ENCODE data around the gene NDUFV1.

Gene NDUFV1

GRCh38 chr11:67564230-67564629 lies 42.5 kb upstream of the NDUFV1 start (continued):
- TF ChIP-seq, protein P1, sequence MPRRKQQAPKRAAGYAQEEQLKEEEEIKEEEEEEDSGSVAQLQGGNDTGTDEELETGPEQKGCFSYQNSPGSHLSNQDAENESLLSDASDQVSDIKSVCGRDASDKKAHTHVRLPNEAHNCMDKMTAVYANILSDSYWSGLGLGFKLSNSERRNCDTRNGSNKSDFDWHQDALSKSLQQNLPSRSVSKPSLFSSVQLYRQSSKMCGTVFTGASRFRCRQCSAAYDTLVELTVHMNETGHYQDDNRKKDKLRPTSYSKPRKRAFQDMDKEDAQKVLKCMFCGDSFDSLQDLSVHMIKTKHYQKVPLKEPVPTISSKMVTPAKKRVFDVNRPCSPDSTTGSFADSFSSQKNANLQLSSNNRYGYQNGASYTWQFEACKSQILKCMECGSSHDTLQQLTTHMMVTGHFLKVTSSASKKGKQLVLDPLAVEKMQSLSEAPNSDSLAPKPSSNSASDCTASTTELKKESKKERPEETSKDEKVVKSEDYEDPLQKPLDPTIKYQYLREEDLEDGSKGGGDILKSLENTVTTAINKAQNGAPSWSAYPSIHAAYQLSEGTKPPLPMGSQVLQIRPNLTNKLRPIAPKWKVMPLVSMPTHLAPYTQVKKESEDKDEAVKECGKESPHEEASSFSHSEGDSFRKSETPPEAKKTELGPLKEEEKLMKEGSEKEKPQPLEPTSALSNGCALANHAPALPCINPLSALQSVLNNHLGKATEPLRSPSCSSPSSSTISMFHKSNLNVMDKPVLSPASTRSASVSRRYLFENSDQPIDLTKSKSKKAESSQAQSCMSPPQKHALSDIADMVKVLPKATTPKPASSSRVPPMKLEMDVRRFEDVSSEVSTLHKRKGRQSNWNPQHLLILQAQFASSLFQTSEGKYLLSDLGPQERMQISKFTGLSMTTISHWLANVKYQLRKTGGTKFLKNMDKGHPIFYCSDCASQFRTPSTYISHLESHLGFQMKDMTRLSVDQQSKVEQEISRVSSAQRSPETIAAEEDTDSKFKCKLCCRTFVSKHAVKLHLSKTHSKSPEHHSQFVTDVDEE (CRISPR knock-in tag; IDR thresholded peaks at IDR 0.05), result no peak
- TF ChIP-seq ISL1 (CRISPR knock-in tag; IDR thresholded peaks at IDR 0.05), result no peak
- no peak for TF ChIP-seq ZC3H10 (CRISPR knock-in tag; IDR thresholded peaks at IDR 0.05)
- no peak for TF ChIP-seq ZNF70 (CRISPR knock-in tag; IDR thresholded peaks at IDR 0.05)
- TF ChIP-seq OSR1 (CRISPR knock-in tag; IDR thresholded peaks at IDR 0.05), result no peak
- TF ChIP-seq ZFP3 (CRISPR knock-in tag; IDR thresholded peaks at IDR 0.05), result no peak
- no peak for TF ChIP-seq SNAI2 (CRISPR knock-in tag; IDR thresholded peaks at IDR 0.05)

DNA sequence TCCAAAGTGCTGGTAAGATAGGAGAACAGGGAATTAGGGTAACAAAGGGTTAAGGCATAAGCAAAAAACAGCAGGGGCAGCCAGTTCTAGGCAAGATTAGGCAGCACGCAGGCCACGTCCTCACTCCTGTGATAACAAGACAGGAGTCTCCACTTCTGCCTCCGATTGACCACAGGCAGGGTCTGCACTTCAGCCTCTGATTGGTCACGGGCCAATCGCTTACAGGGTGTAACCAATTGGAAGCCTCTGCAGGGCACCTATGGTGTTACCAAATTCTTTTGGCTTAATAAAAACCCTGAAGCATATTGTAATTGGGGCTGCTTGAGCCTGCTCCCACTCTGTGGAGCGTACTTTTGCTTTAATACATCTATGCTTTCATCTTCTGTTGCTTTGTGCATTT lies 35.3 kb upstream of the NDUFV1 start:
- TF ChIP-seq ZNF565 (CRISPR knock-in tag; conservative IDR thresholded peaks at IDR 0.05; ENCODE audit: low read depth), result no peak
- TF ChIP-seq ISL1 (CRISPR knock-in tag; IDR thresholded peaks at IDR 0.05), result no peak
- no peak for TF ChIP-seq OSR1 (CRISPR knock-in tag; IDR thresholded peaks at IDR 0.05)
- no peak for TF ChIP-seq CREB5 (CRISPR knock-in tag; IDR thresholded peaks at IDR 0.05; ENCODE audit: low read depth)
- TF ChIP-seq GLIS3 (CRISPR knock-in tag; IDR thresholded peaks at IDR 0.05), result no peak
- TF ChIP-seq BACH2 (CRISPR knock-in tag; IDR thresholded peaks at IDR 0.05; ENCODE audit: borderline replicate concordance), result no peak
- no peak for TF ChIP-seq POU6F1 (CRISPR knock-in tag; IDR thresholded peaks at IDR 0.05; ENCODE audit: borderline replicate concordance, low read depth)
- no peak for TF ChIP-seq RARB (CRISPR knock-in tag; IDR thresholded peaks at IDR 0.05)
- no peak for TF ChIP-seq ZFP3 (CRISPR knock-in tag; IDR thresholded peaks at IDR 0.05)
- no peak for TF ChIP-seq PPARA (CRISPR knock-in tag; IDR thresholded peaks at IDR 0.05; ENCODE audit: borderline replicate concordance)
- no peak for ATAC-seq

GRCh38 chr11:67572305-67572704 lies 34.4 kb upstream of the NDUFV1 start:
- TF ChIP-seq CSRNP3 (CRISPR knock-in tag; IDR thresholded peaks at IDR 0.05) (no peak), GLIS3 (CRISPR knock-in tag; IDR thresholded peaks at IDR 0.05) (no peak), PPARA (CRISPR knock-in tag; IDR thresholded peaks at IDR 0.05; ENCODE audit: borderline replicate concordance) (no peak)
- no peak for ATAC-seq

- ATAC-seq, result peak; percentile 70; the same call in 2 of the 3 replicates
- TF ChIP-seq SNAI2 (CRISPR knock-in tag; IDR thresholded peaks at IDR 0.05), result peak; percentile 77; the same call in 1 of the 2 replicates
- no peak for TF ChIP-seq ZFP3 (CRISPR knock-in tag; IDR thresholded peaks at IDR 0.05)
These were observed 33.9 kb upstream of the NDUFV1 start for GRCh38 chr11:67572747-67573419.

GRCh38 chr11:67574938-67575337 lies 31.8 kb upstream of the NDUFV1 start:
- ATAC-seq, result no peak
- TF ChIP-seq CSRNP3 (CRISPR knock-in tag; IDR thresholded peaks at IDR 0.05), result no peak
- no peak for TF ChIP-seq ARNTL (CRISPR knock-in tag; IDR thresholded peaks at IDR 0.05; ENCODE audit: borderline replicate concordance, low read depth)
- TF ChIP-seq ESRRG (CRISPR knock-in tag; IDR thresholded peaks at IDR 0.05), result no peak
- TF ChIP-seq ZC3H10 (CRISPR knock-in tag; IDR thresholded peaks at IDR 0.05), result no peak
- no peak for TF ChIP-seq ZNF8 (CRISPR knock-in tag; IDR thresholded peaks at IDR 0.05)
- no peak for TF ChIP-seq CREB5 (CRISPR knock-in tag; IDR thresholded peaks at IDR 0.05; ENCODE audit: low read depth)
- no peak for TF ChIP-seq ZNF70 (CRISPR knock-in tag; IDR thresholded peaks at IDR 0.05)
- no peak for TF ChIP-seq PPARA (CRISPR knock-in tag; IDR thresholded peaks at IDR 0.05; ENCODE audit: borderline replicate concordance)
- no peak for TF ChIP-seq TOX (CRISPR knock-in tag; IDR thresholded peaks at IDR 0.05; ENCODE audit: borderline replicate concordance)
- no peak for TF ChIP-seq CSDC2 (CRISPR knock-in tag; IDR thresholded peaks at IDR 0.05)
